GM21526 (cell line): ENCODE data around the gene DUSP21.
"Not testable (repeated sequence)": the region's sequence is repeated elsewhere in the genome, so short reads cannot be mapped to it uniquely, and the experiment has no call there.

Source experiments
- ATAC-seq: cut with Tn5 transposase; IDR thresholded peaks from one replicate; pipeline ENCODE4 v1.9.1; 2021; ENCODE audit warnings: moderate library complexity; ENCODE audit not compliant: unreplicated experiment, low FRiP score

Gene DUSP21

GRCh38 chrX:44874420-44875184 is 30.8 kb downstream of the DUSP21 start:
- ATAC-seq = no peak

GRCh38 chrX:44875185-44875489 is 31.3 kb downstream of the DUSP21 start:
- no peak for ATAC-seq

- ATAC-seq = no peak
These were observed 32.3 kb downstream of the DUSP21 start for GRCh38 chrX:44876086-44876485.

- no peak for ATAC-seq
These were observed 32.9 kb downstream of the DUSP21 start for GRCh38 chrX:44876767-44877166.

GRCh38 chrX:44878780-44879179 is 35.0 kb downstream of the DUSP21 start:
- ATAC-seq = no peak

- ATAC-seq = no peak
These were observed 37.7 kb downstream of the DUSP21 start for GRCh38 chrX:44881549-44881948.

- ATAC-seq = no peak
These were observed 38.8 kb downstream of the DUSP21 start for GRCh38 chrX:44882635-44883034.

- ATAC-seq = no peak
These were observed 41.1 kb downstream of the DUSP21 start for GRCh38 chrX:44884944-44885343.

GRCh38 chrX:44889824-44890223 is 46.0 kb downstream of the DUSP21 start:
- ATAC-seq = no peak

- ATAC-seq = no peak
These were observed 46.4 kb downstream of the DUSP21 start for GRCh38 chrX:44890247-44890646.

GRCh38 chrX:44890687-44891086 is 46.9 kb downstream of the DUSP21 start:
- not testable (repeated sequence) for ATAC-seq

GRCh38 chrX:44891642-44892041 is 47.8 kb downstream of the DUSP21 start:
- no peak for ATAC-seq
